Suprapubic skin (tissue), 4 donors: ENCODE data around the gene CAMSAP1.

Source experiments
- POLR2A ChIP-seq, 2 donors: fragments of 450-650 bp; IDR thresholded peaks; one replicate each; pipeline ENCODE4 v1.6.1; 2017; ENCODE audit warnings: antibody characterized with exemption in 2 of 2, mild to moderate bottlenecking in 2 of 2, moderate library complexity in 2 of 2
- POLR2AphosphoS5 ChIP-seq, 3 donors: sonication (generic); formaldehyde crosslinking; IDR thresholded peaks; one replicate each; pipeline ENCODE4 v1.6.1; 2017; ENCODE audit warnings: antibody characterized with exemption in 3 of 3
- TF ChIP-seq, protein P1 (sequence below), 2 donors: fragments of 200-600 bp in 1 of 2; fragments of 450-650 bp in 1 of 2; sonication (generic) in 1 of 2; IDR thresholded peaks; one replicate each; pipeline ENCODE4 v1.5.1; 2016 to 2019; ENCODE audit warnings: antibody characterized with exemption in 2 of 2, mild to moderate bottlenecking in 1 of 2, moderate library complexity in 1 of 2

- TF ChIP-seq, protein P1, sequence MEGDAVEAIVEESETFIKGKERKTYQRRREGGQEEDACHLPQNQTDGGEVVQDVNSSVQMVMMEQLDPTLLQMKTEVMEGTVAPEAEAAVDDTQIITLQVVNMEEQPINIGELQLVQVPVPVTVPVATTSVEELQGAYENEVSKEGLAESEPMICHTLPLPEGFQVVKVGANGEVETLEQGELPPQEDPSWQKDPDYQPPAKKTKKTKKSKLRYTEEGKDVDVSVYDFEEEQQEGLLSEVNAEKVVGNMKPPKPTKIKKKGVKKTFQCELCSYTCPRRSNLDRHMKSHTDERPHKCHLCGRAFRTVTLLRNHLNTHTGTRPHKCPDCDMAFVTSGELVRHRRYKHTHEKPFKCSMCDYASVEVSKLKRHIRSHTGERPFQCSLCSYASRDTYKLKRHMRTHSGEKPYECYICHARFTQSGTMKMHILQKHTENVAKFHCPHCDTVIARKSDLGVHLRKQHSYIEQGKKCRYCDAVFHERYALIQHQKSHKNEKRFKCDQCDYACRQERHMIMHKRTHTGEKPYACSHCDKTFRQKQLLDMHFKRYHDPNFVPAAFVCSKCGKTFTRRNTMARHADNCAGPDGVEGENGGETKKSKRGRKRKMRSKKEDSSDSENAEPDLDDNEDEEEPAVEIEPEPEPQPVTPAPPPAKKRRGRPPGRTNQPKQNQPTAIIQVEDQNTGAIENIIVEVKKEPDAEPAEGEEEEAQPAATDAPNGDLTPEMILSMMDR (IDR thresholded peaks at IDR 0.05): no peak
- TF ChIP-seq POLR2A (IDR thresholded peaks at IDR 0.05): no peak
- no peak for TF ChIP-seq POLR2AphosphoS5 (IDR thresholded peaks at IDR 0.05)
Measured at GRCh38 chr9:135901031-135901758, 6.2 kb downstream of the CAMSAP1 start.
